GM18498 (cell line): Measurements from ENCODE around the gene LPCAT2.
A peak's percentile ranks its signal among the peaks of the same experiment; 100 is the strongest.

Source experiments
- ATAC-seq: cut with Tn5 transposase; IDR thresholded peaks from one replicate; pipeline ENCODE4 v1.9.1; 2021; ENCODE audit warnings: mild to moderate bottlenecking, moderate library complexity; ENCODE audit not compliant: unreplicated experiment

LPCAT2 gene

GRCh38 chr16:55508941-55509931, at the start of gene LPCAT2:
Gene LPCAT2 (plus strand): TSS chr16:55509072. CDS start chr16:55509182, 110 bp downstream.
- no peak for ATAC-seq

- no peak for ATAC-seq
Measured at GRCh38 chr16:55462241-55462640, 46.6 kb upstream of the LPCAT2 start.

- no peak for ATAC-seq
Measured at GRCh38 chr16:55464375-55464774, 44.5 kb upstream of the LPCAT2 start.

- peak; percentile 94 for ATAC-seq
Measured at GRCh38 chr16:55465077-55465896, 43.6 kb upstream of the LPCAT2 start.

GRCh38 chr16:55466209-55466608, 42.7 kb upstream of the LPCAT2 start:
- no peak for ATAC-seq

GRCh38 chr16:55467898-55468297, 41.0 kb upstream of the LPCAT2 start:
- ATAC-seq, result no peak

- no peak for ATAC-seq
Measured at GRCh38 chr16:55468352-55468990, 40.4 kb upstream of the LPCAT2 start.

GRCh38 chr16:55469821-55470532, 38.9 kb upstream of the LPCAT2 start:
- ATAC-seq, result no peak

GRCh38 chr16:55470533-55471371, 38.1 kb upstream of the LPCAT2 start:
- ATAC-seq, result no peak

GRCh38 chr16:55471448-55472097, 37.3 kb upstream of the LPCAT2 start:
- ATAC-seq, result peak; percentile 59

GRCh38 chr16:55473587-55473986, 35.3 kb upstream of the LPCAT2 start:
- no peak for ATAC-seq

GRCh38 chr16:55474821-55475220, 34.1 kb upstream of the LPCAT2 start:
- no peak for ATAC-seq

GRCh38 chr16:55475919-55476318, 33.0 kb upstream of the LPCAT2 start:
- ATAC-seq, result no peak

GRCh38 chr16:55476625-55477533, 32.0 kb upstream of the LPCAT2 start:
- no peak for ATAC-seq

- no peak for ATAC-seq
Measured at GRCh38 chr16:55477736-55478135, 31.1 kb upstream of the LPCAT2 start.

- ATAC-seq, result no peak
Measured at GRCh38 chr16:55478827-55479429, 29.9 kb upstream of the LPCAT2 start, which contains the start of gene MMP2. Gene MMP2 (plus strand): TSS chr16:55479198. CDS start chr16:55479480, 282 bp downstream.

- no peak for ATAC-seq
Measured at GRCh38 chr16:55479430-55480140, 29.3 kb upstream of the LPCAT2 start.
